GM12872 (cell line): ENCODE results near the gene FNDC3A.

ENCODE experiments used
- CTCF ChIP-seq: IDR thresholded peaks from 3 replicates; pipeline ENCODE4 v1.5.1; 2011; ENCODE audit warnings: low read depth, mild to moderate bottlenecking, low read length, moderate library complexity; ENCODE audit not compliant: insufficient read depth

Gene FNDC3A

GRCh38 chr13:49235856-49236431 is 260.2 kb downstream of the FNDC3A start:
- TF ChIP-seq CTCF = no peak

- TF ChIP-seq CTCF = no peak
Measured at GRCh38 chr13:49238621-49239020, 262.9 kb downstream of the FNDC3A start.

DNA sequence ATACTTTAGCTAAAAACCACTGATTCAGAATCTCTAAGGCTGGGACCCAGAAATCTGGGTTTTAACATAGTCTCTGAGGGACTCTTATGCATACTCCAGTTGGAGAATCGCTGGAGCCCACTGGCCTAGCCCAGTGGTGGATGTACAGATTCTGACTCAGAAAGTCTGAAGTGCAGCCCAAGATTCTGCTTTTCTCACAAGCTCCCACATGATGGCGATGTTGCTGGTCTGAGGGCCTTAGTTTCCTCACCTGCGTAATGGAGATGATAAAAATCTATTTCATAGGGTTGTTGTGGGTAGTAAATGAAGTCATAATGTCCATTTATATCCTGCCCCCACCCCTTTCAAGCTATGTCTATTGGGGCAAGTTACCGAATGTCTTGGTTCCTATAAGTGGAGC is 264.3 kb downstream of the FNDC3A start:
- peak; percentile 63 for TF ChIP-seq CTCF

DNA sequence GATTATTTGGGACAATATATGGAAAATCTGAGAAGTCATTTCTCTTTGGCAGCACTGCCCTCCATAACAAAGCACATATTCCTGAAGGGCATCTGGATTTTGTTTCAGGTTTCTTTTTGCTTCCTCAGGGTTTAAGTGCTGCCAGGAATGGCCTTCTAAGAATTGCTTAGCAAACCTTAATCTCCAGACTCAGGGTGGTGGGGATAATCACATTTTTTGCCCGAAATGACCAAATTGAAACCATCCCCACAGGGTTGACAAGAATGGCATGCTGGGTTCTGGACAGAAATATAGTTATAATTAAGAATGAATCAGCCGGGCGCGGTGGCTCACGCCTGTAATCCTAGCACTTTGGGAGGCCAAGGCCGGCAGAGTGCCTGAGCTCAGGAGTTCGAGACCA is 265.6 kb downstream of the FNDC3A start:
- TF ChIP-seq CTCF = no peak

GRCh38 chr13:49245101-49245500 is 269.4 kb downstream of the FNDC3A start:
- no peak for TF ChIP-seq CTCF

DNA sequence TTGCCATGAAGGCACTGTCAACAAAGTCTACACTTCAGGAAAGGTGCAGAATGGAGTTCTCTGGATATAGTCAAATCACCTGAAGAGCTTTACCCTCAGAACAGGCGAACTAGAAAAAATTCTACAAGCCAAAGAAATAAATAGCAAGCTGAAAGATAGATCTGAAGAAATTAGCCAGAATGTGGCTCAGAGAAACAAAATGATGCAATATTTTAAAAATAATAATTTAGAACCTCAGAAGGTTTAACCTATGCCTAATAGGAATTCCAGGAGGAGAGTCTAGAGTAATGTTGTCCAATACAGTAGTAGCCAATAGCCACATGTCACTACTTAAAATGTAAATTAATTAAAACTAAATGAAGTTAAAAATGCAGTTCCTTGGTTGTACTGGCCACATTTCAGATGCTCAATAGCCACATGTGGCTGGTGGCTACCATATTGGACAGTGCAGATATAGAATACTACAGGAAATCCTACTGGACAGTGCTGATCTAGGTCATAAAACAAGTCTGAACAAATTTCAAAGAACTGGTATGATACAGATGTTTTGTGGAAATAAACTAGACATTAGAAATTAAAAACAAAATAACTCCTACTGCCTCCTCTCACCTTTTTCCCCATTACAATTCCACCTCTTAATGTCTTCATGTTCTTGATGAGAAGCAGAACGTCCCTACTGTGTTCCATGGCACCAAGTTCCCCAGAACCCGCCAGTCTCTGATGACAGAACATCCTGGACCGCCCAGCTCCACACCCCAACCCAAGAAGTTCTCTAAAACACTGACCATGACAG is 271.3 kb downstream of the FNDC3A start:
- TF ChIP-seq CTCF = no peak

DNA sequence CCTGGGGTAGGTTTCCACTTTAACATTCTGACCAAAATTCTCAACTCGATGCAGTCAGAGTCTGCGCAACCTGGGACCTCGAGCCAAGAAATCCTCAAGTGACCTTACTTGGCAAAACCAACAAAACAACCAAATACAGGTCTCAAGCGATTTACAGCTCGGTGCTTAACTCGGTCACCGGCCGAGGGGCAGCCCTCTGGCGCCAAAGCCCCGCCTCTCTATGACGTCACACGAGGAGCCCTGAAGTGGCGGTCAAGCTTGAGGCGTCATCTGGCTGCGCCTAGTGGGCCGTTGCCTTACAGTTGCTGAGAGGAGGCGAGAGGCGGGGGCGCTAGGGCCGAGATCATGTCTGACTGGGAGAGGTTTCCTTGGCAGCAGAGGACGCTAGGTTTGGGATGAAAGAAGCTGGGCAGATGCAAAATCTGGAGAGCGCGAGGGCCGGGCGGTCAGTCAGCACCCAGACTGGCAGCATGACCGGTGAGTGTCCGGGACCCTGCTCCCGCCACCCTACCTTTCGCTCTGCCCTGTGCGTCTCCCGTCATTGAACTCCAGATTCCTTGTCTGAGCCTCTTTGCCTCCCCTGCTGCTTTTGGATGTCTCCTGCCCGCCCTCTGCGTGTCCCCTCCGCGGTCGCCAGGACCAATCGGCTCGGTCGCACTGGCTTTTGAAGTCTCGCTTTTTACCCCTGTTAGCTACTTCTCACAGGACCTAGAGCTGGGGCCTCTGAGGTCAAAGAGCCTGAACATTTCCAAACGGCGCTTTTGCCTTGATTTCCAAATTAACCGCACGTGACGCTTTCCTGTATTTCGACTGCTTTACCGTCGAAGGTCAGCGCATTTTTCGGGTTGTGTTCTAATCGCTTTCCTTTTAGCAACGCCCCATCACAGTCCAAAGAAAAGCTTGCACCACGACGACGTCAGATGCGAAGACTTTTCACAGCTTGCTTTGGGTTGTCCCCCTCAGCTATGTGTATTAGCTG is 272.2 kb downstream of the FNDC3A start, which contains the start of gene CDADC1:
Gene CDADC1, plus strand, starts transcription at position 283 of the 979 bp plus-strand sequence. Its CDS starts 113 bp downstream, at position 396.
- no peak for TF ChIP-seq CTCF
